WTC11 (cell line): Measurements from ENCODE around the gene THY1. TPM values are rescaled to one million over a fixed set of nuclear protein-coding genes. Genes with fewer than 3 reads are reported as not detected.

ENCODE experiments used
- ATAC-seq: fragments of 200-7000 bp; cut with Tn5 transposase; 2 replicates; pipeline ENCODE4 v1.10.0; 2021; ENCODE audit warnings: mild to moderate bottlenecking, moderate library complexity
- CTCF ChIA-PET: fragments of 300-600 bp; sonication (Branson Sonifier 250); formaldehyde crosslinking; loops from one replicate; lab custom pipeline; 2021; ENCODE audit warnings: antibody characterized with exemption; lab: Charles Lee
- POLR2A ChIA-PET: fragments of 350-600 bp; sonication (Branson Sonifier 250); formaldehyde crosslinking; loops from one replicate; lab custom pipeline; 2021; ENCODE audit warnings: antibody characterized with exemption; lab: Charles Lee
- DNase-seq: peaks from one replicate; pipeline ENCODE4 v3.0.0; 2021; ENCODE audit warnings: low spot score
- H3K27ac Mint-ChIP-seq: 2 replicates; pipeline ENCODE4 v1.8.0; 2021; ENCODE audit warnings: mixed read lengths
- H3K27me3 Mint-ChIP-seq: 2 replicates; pipeline ENCODE4 v1.8.0; 2021; ENCODE audit warnings: low read depth, mild to moderate bottlenecking, moderate library complexity, mixed read lengths
- H3K36me3 Mint-ChIP-seq: 2 replicates; pipeline ENCODE4 v1.8.0; 2021; ENCODE audit warnings: mixed read lengths
- H3K4me1 Mint-ChIP-seq: 2 replicates; pipeline ENCODE4 v1.8.0; 2022; ENCODE audit warnings: mixed read lengths
- H3K4me3 Mint-ChIP-seq: 2 replicates; pipeline ENCODE4 v1.8.0; 2021; ENCODE audit warnings: mild to moderate bottlenecking, moderate library complexity, mixed read lengths
- H3K9me3 Mint-ChIP-seq: 2 replicates; pipeline ENCODE4 v1.8.0; 2021; ENCODE audit warnings: mixed read lengths
- CBFB ChIP-seq: sonication (generic); formaldehyde crosslinking; IDR thresholded peaks from 2 replicates; pipeline ENCODE4 v1.8.1; 2022; ENCODE audit warnings: mild to moderate bottlenecking, low read depth, missing genetic modification reagents
- GTF2I ChIP-seq: fragments of 250-450 bp; sonication (Bioruptor Pico); conservative IDR thresholded peaks from 2 replicates; pipeline ENCODE4 v1.4.0; 2021; ENCODE audit warnings: mild to moderate bottlenecking
- NR3C1 ChIP-seq: sonication (generic); formaldehyde crosslinking; conservative IDR thresholded peaks from 2 replicates; pipeline ENCODE4 v1.8.1; 2023; ENCODE audit warnings: low read depth, mild to moderate bottlenecking, missing genetic modification reagents
- RORB ChIP-seq: fragments of 250-450 bp; sonication (Bioruptor Pico); IDR thresholded peaks from 2 replicates; pipeline ENCODE4 v1.9.0; 2021; ENCODE audit warnings: mild to moderate bottlenecking
- TCF7 ChIP-seq: sonication (generic); formaldehyde crosslinking; IDR thresholded peaks from 2 replicates; pipeline ENCODE4 v1.8.0; 2022; ENCODE audit warnings: mild to moderate bottlenecking, low read depth, missing genetic modification reagents, moderate library complexity
- TEAD1 ChIP-seq: sonication (generic); formaldehyde crosslinking; IDR thresholded peaks from 2 replicates; pipeline ENCODE4 v1.8.0; 2022; ENCODE audit warnings: mild to moderate bottlenecking, missing genetic modification reagents
- ZNF138 ChIP-seq: sonication (generic); formaldehyde crosslinking; conservative IDR thresholded peaks from 2 replicates; pipeline ENCODE4 v1.8.1; 2022; ENCODE audit warnings: mild to moderate bottlenecking, moderate library complexity, missing genetic modification reagents
- ZNF317 ChIP-seq: sonication (generic); formaldehyde crosslinking; IDR thresholded peaks from 2 replicates; pipeline ENCODE4 v1.8.1; 2023; ENCODE audit warnings: low read depth, mild to moderate bottlenecking, moderate library complexity, missing genetic modification reagents, borderline replicate concordance
- ZNF396 ChIP-seq: fragments of 250-450 bp; sonication (Bioruptor Pico); IDR thresholded peaks from 2 replicates; pipeline ENCODE4 v1.8.0; 2021; ENCODE audit warnings: mild to moderate bottlenecking, moderate library complexity, borderline replicate concordance
- ZNF423 ChIP-seq: fragments of 250-450 bp; sonication (Bioruptor Pico); IDR thresholded peaks from 2 replicates; pipeline ENCODE4 v2.1.2; 2022; ENCODE audit warnings: mild to moderate bottlenecking, moderate library complexity
- total RNA-seq: library from RNA; stranded (reverse); gene quantifications from 3 replicates; pipeline ENCODE4 v1.2.3, GENCODE V29; 2021
- TF ChIP-seq, protein P1 (sequence below): sonication (generic); formaldehyde crosslinking; IDR thresholded peaks from 2 replicates; pipeline ENCODE4 v1.8.1; 2023; ENCODE audit warnings: mild to moderate bottlenecking, missing genetic modification reagents, moderate library complexity
- TF ChIP-seq, protein P2 (sequence below): sonication (generic); formaldehyde crosslinking; IDR thresholded peaks from 2 replicates; pipeline ENCODE4 v1.8.0; 2023; ENCODE audit warnings: missing genetic modification reagents
- TF ChIP-seq, protein P3 (sequence below): fragments of 200-600 bp; IDR thresholded peaks from 2 replicates; pipeline ENCODE4 v1.8.0; 2022; ENCODE audit warnings: antibody characterized with exemption
- TF ChIP-seq, protein P4 (sequence below): sonication (generic); formaldehyde crosslinking; IDR thresholded peaks from 2 replicates; pipeline ENCODE4 v1.8.1; 2022; ENCODE audit warnings: mild to moderate bottlenecking, missing genetic modification reagents, moderate library complexity, borderline replicate concordance
- TF ChIP-seq, protein P5 (sequence below): sonication (generic); formaldehyde crosslinking; IDR thresholded peaks from 2 replicates; pipeline ENCODE4 v1.8.0; 2022; ENCODE audit warnings: missing genetic modification reagents
- TF ChIP-seq, protein P6 (sequence below): sonication (generic); formaldehyde crosslinking; IDR thresholded peaks from 2 replicates; pipeline ENCODE4 v1.8.1; 2023; ENCODE audit warnings: mild to moderate bottlenecking, missing genetic modification reagents, borderline replicate concordance
- TF ChIP-seq, protein P7 (sequence below): fragments of 250-450 bp; sonication (Bioruptor Pico); IDR thresholded peaks from 2 replicates; pipeline ENCODE4 v1.9.0; 2021; ENCODE audit warnings: mild to moderate bottlenecking
- TF ChIP-seq, protein P8 (sequence below): sonication (generic); formaldehyde crosslinking; IDR thresholded peaks from 2 replicates; pipeline ENCODE4 v1.8.1; 2023; ENCODE audit warnings: mild to moderate bottlenecking, moderate library complexity, missing genetic modification reagents

Gene THY1
- total RNA-seq, 1 experiment from 2014 or later: 325 TPM

DNA sequence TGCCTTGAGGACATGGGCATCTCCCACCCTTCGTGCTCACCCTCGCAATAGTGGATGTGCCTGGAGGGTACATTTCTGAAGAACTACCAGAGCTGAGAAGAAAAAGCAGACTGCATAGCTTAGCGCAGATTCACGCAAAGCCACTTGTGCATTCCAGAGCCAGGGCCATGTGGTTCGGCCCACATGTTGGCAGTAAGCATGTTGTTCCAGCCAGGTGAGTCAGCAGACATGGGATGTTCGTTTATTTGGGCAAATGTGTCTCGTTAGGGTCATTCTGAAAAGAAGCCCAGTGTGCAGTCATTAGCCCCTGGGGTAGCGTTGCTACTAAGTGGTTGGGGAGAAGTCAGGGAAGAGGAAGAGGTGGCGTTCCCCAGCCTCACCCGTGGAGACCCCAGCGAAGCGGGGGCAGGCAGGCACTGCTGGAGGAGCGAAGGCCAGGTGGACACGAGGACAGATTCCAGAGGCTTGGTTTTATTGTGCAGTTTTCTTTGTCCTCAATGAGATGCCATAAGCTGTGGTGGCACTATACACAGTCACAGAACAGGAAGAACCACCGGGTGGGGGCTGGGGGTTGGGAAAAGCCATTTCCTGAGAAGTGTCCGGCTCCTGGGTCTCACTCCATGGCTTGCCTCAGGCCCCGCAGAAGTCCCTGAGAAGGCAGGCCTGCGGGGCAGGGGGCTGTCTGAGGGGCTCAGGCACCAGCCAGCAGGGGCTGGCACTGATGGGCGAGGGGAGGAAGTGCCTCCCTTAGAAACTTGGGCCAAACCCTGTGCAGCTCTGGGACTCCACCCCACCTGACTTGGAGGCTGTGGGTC lies 5.0 kb downstream of the THY1 start:
- H3K36me3 Mint-ChIP-seq: peaks cover 42% of the 10 kb centered on the region
- ChIA-PET POLR2A (no interaction called here), CTCF (interaction anchor here (0.6 to 7.0 kb wide), 12 partner anchors 10 to 224 kb away, joined by 3 to 43 read pairs (median 4); partner anchors contain the start of gene C1QTNF5)
- H3K4me1 Mint-ChIP-seq: peaks cover 57% of the 10 kb centered on the region
- peak overlapping the region; percentile 96 for H3K27ac Mint-ChIP-seq
- ATAC-seq (no peak), DNase-seq (no peak)
- H3K4me3 Mint-ChIP-seq: peak overlapping the region; percentile 9; the same call in 1 of the 2 replicates
- H3K27me3 Mint-ChIP-seq: peaks cover 3% of the 10 kb centered on the region; the same call in 1 of the 2 replicates
- peaks cover 5% of the 10 kb centered on the region for H3K9me3 Mint-ChIP-seq
- TF ChIP-seq ZNF396 (CRISPR knock-in tag): no peak
- TF ChIP-seq ZNF423 (CRISPR knock-in tag): no peak
- no peak; the same call in 1 of the 2 replicates for TF ChIP-seq TEAD1 (CRISPR knock-in tag)
- no peak for TF ChIP-seq RORB
- no peak for TF ChIP-seq GTF2I (CRISPR knock-in tag)
- no peak for TF ChIP-seq ZNF317 (CRISPR knock-in tag)
- TF ChIP-seq NR3C1: no peak; the same call in 1 of the 2 replicates
- TF ChIP-seq, protein P1, sequence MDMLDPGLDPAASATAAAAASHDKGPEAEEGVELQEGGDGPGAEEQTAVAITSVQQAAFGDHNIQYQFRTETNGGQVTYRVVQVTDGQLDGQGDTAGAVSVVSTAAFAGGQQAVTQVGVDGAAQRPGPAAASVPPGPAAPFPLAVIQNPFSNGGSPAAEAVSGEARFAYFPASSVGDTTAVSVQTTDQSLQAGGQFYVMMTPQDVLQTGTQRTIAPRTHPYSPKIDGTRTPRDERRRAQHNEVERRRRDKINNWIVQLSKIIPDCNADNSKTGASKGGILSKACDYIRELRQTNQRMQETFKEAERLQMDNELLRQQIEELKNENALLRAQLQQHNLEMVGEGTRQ (CRISPR knock-in tag): no peak
- TF ChIP-seq TCF7 (CRISPR knock-in tag): no peak
- TF ChIP-seq, protein P2, sequence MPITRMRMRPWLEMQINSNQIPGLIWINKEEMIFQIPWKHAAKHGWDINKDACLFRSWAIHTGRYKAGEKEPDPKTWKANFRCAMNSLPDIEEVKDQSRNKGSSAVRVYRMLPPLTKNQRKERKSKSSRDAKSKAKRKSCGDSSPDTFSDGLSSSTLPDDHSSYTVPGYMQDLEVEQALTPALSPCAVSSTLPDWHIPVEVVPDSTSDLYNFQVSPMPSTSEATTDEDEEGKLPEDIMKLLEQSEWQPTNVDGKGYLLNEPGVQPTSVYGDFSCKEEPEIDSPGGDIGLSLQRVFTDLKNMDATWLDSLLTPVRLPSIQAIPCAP (CRISPR knock-in tag): no peak
- TF ChIP-seq, protein P3, sequence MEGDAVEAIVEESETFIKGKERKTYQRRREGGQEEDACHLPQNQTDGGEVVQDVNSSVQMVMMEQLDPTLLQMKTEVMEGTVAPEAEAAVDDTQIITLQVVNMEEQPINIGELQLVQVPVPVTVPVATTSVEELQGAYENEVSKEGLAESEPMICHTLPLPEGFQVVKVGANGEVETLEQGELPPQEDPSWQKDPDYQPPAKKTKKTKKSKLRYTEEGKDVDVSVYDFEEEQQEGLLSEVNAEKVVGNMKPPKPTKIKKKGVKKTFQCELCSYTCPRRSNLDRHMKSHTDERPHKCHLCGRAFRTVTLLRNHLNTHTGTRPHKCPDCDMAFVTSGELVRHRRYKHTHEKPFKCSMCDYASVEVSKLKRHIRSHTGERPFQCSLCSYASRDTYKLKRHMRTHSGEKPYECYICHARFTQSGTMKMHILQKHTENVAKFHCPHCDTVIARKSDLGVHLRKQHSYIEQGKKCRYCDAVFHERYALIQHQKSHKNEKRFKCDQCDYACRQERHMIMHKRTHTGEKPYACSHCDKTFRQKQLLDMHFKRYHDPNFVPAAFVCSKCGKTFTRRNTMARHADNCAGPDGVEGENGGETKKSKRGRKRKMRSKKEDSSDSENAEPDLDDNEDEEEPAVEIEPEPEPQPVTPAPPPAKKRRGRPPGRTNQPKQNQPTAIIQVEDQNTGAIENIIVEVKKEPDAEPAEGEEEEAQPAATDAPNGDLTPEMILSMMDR: no peak
- TF ChIP-seq, protein P4, sequence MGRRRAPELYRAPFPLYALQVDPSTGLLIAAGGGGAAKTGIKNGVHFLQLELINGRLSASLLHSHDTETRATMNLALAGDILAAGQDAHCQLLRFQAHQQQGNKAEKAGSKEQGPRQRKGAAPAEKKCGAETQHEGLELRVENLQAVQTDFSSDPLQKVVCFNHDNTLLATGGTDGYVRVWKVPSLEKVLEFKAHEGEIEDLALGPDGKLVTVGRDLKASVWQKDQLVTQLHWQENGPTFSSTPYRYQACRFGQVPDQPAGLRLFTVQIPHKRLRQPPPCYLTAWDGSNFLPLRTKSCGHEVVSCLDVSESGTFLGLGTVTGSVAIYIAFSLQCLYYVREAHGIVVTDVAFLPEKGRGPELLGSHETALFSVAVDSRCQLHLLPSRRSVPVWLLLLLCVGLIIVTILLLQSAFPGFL (CRISPR knock-in tag): no peak
- no peak for TF ChIP-seq CBFB (CRISPR knock-in tag)
- TF ChIP-seq, protein P5, sequence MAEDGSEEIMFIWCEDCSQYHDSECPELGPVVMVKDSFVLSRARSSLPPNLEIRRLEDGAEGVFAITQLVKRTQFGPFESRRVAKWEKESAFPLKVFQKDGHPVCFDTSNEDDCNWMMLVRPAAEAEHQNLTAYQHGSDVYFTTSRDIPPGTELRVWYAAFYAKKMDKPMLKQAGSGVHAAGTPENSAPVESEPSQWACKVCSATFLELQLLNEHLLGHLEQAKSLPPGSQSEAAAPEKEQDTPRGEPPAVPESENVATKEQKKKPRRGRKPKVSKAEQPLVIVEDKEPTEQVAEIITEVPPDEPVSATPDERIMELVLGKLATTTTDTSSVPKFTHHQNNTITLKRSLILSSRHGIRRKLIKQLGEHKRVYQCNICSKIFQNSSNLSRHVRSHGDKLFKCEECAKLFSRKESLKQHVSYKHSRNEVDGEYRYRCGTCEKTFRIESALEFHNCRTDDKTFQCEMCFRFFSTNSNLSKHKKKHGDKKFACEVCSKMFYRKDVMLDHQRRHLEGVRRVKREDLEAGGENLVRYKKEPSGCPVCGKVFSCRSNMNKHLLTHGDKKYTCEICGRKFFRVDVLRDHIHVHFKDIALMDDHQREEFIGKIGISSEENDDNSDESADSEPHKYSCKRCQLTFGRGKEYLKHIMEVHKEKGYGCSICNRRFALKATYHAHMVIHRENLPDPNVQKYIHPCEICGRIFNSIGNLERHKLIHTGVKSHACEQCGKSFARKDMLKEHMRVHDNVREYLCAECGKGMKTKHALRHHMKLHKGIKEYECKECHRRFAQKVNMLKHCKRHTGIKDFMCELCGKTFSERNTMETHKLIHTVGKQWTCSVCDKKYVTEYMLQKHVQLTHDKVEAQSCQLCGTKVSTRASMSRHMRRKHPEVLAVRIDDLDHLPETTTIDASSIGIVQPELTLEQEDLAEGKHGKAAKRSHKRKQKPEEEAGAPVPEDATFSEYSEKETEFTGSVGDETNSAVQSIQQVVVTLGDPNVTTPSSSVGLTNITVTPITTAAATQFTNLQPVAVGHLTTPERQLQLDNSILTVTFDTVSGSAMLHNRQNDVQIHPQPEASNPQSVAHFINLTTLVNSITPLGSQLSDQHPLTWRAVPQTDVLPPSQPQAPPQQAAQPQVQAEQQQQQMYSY (CRISPR knock-in tag): peak; percentile 84
- peak; percentile 28; the same call in 1 of the 2 replicates for TF ChIP-seq ZNF138 (CRISPR knock-in tag)
- TF ChIP-seq, protein P6, sequence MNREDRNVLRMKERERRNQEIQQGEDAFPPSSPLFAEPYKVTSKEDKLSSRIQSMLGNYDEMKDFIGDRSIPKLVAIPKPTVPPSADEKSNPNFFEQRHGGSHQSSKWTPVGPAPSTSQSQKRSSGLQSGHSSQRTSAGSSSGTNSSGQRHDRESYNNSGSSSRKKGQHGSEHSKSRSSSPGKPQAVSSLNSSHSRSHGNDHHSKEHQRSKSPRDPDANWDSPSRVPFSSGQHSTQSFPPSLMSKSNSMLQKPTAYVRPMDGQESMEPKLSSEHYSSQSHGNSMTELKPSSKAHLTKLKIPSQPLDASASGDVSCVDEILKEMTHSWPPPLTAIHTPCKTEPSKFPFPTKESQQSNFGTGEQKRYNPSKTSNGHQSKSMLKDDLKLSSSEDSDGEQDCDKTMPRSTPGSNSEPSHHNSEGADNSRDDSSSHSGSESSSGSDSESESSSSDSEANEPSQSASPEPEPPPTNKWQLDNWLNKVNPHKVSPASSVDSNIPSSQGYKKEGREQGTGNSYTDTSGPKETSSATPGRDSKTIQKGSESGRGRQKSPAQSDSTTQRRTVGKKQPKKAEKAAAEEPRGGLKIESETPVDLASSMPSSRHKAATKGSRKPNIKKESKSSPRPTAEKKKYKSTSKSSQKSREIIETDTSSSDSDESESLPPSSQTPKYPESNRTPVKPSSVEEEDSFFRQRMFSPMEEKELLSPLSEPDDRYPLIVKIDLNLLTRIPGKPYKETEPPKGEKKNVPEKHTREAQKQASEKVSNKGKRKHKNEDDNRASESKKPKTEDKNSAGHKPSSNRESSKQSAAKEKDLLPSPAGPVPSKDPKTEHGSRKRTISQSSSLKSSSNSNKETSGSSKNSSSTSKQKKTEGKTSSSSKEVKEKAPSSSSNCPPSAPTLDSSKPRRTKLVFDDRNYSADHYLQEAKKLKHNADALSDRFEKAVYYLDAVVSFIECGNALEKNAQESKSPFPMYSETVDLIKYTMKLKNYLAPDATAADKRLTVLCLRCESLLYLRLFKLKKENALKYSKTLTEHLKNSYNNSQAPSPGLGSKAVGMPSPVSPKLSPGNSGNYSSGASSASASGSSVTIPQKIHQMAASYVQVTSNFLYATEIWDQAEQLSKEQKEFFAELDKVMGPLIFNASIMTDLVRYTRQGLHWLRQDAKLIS (CRISPR knock-in tag): no peak
- TF ChIP-seq, protein P7, sequence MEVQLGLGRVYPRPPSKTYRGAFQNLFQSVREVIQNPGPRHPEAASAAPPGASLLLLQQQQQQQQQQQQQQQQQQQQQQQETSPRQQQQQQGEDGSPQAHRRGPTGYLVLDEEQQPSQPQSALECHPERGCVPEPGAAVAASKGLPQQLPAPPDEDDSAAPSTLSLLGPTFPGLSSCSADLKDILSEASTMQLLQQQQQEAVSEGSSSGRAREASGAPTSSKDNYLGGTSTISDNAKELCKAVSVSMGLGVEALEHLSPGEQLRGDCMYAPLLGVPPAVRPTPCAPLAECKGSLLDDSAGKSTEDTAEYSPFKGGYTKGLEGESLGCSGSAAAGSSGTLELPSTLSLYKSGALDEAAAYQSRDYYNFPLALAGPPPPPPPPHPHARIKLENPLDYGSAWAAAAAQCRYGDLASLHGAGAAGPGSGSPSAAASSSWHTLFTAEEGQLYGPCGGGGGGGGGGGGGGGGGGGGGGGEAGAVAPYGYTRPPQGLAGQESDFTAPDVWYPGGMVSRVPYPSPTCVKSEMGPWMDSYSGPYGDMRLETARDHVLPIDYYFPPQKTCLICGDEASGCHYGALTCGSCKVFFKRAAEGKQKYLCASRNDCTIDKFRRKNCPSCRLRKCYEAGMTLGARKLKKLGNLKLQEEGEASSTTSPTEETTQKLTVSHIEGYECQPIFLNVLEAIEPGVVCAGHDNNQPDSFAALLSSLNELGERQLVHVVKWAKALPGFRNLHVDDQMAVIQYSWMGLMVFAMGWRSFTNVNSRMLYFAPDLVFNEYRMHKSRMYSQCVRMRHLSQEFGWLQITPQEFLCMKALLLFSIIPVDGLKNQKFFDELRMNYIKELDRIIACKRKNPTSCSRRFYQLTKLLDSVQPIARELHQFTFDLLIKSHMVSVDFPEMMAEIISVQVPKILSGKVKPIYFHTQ: no peak
- TF ChIP-seq, protein P8, sequence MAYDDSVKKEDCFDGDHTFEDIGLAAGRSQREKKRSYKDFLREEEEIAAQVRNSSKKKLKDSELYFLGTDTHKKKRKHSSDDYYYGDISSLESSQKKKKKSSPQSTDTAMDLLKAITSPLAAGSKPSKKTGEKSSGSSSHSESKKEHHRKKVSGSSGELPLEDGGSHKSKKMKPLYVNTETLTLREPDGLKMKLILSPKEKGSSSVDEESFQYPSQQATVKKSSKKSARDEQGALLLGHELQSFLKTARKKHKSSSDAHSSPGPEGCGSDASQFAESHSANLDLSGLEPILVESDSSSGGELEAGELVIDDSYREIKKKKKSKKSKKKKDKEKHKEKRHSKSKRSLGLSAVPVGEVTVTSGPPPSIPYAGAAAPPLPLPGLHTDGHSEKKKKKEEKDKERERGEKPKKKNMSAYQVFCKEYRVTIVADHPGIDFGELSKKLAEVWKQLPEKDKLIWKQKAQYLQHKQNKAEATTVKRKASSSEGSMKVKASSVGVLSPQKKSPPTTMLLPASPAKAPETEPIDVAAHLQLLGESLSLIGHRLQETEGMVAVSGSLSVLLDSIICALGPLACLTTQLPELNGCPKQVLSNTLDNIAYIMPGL (CRISPR knock-in tag): 0 out of 2 replicates have a peak, but pooled peaks have one; percentile 25
